ENCODE data around the gene SART3.
"Not testable (repeated sequence)": the region's sequence is repeated elsewhere in the genome, so short reads cannot be mapped to it uniquely, and the experiment has no call there.

Gene SART3

DNA sequence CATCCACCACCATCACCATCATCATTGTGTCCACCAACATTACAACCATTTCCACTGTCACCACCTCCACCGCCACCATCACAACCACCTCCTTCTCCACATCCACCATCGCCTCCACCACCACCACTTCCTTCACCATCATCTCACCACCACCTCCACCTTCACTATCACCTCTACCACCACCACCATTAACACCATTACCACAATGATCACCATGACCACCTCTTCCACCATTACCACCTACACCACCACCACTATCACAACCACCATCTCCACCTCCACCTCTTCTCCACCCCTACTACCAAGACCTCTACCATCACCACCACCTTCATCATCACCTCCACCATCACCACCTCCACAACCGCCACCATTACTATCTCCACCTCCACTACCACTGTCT lies 17.8 kb upstream of the SART3 start:
- DNase-seq: no peak

DNA sequence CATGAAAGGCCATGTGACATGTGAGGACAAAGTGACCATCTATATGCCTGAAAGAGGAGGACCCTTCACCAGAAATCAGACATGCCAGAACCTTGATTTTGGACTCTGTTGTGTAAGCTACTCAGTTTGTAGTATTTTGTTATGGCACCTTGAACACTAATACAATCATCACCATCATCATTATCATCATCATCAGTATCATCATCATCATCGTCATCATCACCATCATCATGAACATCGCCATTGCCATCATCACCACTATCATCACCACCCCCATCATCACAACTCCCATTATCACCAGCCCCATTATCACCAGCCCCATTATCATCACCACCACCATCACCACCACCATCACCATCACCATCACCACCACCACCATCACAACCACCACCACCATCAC lies 17.3 kb upstream of the SART3 start:
- DNase-seq: no peak

GRCh38 chr12:108577458-108577857 lies 16.5 kb upstream of the SART3 start:
- no peak for DNase-seq

DNA sequence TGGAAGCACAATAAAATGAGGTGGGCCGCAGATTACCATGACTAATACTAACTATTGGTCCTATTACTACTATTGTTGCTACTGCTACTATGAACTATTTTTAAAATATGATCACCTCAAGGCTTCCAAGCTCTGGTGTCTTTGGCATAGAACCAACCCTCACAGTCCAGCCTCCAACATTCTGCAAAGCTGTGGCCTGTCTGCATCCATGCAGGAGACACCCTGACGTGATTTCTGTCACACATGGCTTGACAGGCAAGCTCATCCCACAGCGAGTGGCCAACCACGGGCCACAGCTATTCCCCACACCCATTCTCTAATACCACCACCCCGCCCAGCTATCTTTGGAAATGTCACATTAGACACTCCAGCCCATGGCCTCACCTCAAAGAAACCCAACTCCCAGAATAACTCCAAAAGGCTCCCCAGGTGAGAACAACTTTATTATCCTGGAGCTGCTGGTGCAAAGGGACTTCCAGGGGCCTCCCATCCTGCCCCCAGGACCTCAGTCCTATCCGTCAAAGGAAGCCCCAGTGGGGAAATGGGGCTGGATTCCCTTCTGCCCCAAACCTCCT lies 15.8 kb upstream of the SART3 start:
- no peak for DNase-seq

DNA sequence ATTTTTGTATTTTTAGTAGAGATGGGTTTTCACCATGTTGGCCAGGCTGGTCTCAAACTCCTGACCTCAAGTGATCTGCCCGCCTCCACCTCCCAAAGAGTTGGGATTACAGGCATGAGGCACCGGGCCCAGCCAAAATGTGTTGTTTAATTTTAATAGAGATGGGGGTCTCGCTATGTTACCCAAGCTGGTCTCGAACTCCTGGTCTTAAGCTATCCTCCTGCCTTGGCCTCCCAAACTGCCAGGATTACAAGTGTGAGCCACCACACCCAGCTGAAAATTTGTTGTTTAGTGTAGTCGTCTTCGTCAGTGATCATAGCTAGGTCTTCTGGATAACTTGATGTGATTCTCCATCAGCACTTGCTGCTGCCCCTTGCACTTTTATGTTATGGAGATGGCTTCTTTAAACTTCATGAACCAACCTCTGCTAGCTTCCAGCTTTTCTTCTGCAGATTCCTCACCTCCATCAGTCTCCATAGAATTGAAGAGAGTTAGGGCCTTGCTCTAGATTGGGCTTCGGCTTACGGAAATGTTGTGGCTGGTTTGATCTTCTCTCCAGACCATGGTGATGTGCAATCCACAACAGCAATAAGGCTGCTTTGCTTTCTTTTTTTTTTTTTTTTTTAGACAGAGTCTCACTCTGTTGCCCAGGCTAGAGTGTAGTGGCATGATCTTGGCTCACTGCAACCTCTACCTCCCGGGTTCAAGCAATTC lies 14.4 kb upstream of the SART3 start:
- DNase-seq: no peak

GRCh38 chr12:108574276-108574675 lies 13.3 kb upstream of the SART3 start:
- DNase-seq: not testable (repeated sequence)

DNA sequence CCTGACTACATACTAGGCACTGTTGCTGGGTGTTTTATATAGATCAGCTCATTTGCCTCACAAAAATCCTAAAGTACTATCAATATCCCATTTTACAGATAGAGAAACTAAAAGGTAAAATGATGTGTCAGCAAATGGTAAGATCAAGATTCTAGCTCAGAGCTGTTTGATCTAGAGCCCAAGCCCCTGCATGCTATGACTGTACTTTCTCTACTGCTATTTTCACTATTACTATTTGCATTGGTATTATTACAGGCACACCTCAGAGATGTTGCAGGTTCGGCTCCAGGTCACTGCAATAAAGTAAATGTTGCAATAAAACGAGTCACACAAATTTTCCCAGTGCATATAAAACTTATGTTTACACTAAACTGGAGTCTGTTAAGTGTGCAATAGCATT lies 12.3 kb upstream of the SART3 start:
- no peak for DNase-seq

DNA sequence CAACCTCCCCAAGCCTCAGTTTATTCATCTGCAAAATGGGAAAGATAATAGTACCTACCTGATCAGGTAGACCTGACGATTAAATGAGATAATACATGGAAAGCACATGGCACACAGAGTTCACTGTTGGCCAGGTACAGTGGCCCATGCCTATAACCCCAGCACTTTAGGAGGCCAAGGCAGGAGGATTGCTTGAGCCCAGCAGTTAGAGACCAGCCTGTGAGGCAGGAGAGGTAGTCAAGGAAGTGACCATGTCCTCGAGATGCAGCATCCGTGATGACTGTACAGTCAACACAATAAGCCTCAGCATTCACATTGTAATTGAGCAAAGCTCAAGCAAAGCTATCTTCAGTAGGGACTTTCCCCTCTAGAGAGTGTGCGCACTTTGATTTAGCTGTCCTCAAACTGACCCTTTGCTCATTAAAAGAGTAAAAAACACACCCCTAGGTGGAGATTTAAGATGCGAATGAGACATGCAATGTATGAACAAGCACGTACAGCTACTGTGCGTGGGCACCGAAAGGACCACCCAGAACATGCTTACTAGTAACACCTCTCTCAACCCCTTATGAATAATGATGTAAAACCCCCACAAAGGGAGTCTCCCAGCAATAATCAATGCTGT lies 11.3 kb upstream of the SART3 start:
- DNase-seq: no peak

GRCh38 chr12:108571609-108572165 lies 10.7 kb upstream of the SART3 start:
- DNase-seq: no peak

- DNase-seq: no peak
Observed at GRCh38 chr12:108570743-108571608, 10.0 kb upstream of the SART3 start.

GRCh38 chr12:108568338-108569154 lies 7.6 kb upstream of the SART3 start:
- DNase-seq: peak; percentile 81

- DNase-seq: no peak
Observed at GRCh38 chr12:108567406-108568337, 6.7 kb upstream of the SART3 start.

DNA sequence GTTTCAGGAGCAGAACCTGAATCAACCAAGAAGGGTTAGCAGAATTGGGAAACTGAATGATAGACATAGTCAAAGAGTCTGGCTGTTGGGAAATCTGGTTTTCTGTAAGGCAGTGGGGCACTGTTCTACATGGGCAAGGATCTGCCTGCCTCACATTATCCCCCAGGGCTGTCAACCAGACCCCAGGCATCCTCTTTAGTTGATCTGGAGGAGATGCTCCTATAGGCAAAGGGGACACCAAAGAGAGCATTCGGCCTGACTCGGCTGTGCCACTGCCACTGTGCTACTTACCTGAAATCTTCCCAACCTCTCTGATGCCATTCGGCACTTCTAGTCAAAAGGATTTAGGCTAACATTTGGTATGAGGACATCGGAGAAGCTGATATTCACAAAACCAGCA lies 5.5 kb upstream of the SART3 start:
- DNase-seq: no peak

DNA sequence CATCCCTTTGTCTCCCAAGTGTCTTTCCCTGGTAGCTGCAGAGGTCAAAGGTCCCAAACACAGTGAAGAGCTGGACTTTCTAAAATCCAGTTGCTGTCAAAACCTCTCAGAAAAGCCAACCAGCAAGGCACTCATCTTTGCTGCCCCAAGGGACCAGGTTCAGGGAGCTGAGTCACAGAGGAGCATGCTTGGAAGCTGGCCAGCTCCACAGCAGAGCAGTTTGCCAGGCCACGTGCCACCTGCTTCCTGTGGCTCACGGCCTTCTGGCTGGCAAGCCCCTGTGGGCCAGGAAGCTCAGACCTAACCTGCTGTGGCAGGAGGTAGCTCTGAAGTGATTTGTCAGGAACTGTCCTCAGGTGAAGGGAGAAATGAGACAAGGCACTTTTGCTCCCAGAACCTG lies 5.0 kb upstream of the SART3 start:
- DNase-seq: no peak

DNA sequence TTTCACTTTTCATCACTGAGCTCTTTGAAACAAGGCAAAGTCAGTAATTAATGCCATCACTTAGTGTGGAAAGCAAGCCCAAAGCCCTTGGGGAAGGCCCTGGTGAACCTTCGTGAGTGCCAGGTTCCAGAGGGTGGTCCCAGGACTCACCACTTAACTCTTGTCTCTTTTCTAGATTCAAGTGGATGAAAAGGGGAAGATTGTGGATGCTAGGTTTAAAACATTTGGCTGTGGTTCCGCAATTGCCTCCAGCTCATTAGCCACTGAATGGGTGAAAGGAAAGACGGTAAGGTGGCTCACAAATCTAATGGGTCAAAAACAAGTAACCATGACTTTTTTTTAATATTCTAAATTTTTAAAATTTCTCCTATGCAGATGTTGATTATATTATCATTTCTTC lies 4.2 kb upstream of the SART3 start:
- no peak for DNase-seq

GRCh38 chr12:108564724-108565123 lies 3.8 kb upstream of the SART3 start:
- DNase-seq: no peak

DNA sequence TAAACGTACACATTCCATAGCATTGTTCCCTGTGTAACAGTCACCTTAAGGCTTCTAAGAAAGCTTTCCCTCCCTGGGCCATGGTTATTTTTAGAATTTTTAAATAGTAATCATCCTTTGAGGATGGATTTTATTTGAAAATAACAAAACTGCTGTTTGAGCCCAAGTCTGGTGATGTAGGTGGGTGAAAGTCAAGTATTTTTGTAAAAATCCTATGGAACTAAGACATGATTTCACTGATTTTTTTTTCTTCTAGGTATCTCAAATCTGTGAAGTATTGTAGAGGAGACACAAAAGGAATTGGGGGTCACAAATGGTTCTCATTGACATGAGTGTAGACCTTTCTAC lies 2.8 kb upstream of the SART3 start:
- DNase-seq: no peak

DNA sequence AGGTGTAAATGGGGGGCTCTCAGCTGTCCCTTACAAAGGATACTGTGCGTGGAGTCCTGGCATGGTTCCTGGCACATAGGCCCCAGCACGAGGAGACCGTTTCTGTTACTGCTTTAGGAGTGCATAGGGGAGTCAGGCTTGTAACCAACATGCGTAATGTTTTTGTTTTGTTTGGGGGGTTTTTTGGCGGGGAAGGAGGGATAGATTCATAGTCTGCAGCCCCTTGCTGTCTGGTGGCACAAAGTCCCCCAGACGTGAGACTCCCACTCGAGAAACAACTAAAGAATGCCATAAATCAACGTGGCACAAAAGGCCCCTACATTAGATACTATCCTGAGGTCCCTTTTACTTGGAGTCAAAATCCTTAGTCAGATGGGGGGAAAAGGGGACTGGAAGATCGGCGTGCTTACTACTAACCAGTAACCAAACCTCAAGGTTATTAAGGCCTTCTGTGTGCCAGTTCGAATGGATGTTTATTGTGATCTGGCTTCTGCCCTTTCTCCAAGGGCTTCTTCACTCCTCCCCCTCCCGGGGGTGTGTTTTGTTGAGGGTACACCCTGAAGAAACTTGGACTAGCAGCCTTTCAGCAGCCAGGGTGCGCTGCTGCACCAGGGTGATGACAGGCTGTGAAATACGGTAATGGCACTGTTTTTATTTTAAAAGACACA lies 2.3 kb upstream of the SART3 start:
- DNase-seq: peak; percentile 47

DNA sequence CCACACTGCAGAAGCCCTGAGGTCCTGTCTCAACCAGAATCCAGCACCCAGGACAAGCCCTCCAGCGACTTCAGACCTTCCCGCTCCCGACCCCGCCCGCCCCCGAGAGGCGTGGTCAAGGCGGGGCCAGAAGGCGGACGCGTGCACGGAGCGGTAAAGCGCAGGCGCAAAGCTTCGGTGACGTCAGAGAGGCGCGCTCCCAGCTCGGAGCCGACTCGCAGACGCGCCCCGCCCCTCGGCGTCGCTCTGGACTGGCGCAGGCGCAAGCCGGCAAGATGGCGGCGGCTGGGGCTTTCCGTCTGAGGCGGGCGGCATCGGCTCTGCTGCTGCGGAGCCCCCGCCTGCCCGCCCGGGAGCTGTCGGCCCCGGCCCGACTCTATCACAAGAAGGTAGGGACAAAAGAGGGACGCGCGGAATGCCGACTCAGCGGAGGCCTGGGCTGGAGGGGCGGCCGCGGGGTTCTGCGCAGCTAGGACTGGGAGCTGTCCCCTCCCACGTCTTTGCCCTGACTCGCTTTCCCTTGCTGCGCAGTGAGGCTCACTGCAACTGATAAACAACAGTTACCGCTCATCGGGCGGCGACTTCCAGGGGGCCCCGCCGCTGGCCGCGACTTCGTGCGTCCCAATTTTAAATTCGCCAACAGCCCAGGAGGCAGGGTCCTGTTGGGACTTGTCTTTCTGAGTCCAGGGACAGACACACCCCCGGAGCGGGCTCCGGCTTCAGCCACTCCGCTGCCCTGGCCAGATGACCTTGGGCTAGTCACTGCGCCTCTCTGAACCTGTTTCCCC lies 1.6 kb upstream of the SART3 start, which contains the start of gene ISCU:
ISCU (plus strand) TSS at position 249 of the 788 bp plus-strand sequence; CDS start at position 276, 27 bp downstream.
- DNase-seq: peak; percentile 90

Measured in NCI-H187 treated with DMSO at 0.1 percent for 48 hours (cell line).